HEK293 (cell line): Measurements from ENCODE around the gene FDXR.

Experiments used
- CTCF ChIA-PET: fragments of 350-600 bp; formaldehyde crosslinking; extraction: SDS; loops from one replicate; lab custom pipeline; 2021; ENCODE audit warnings: antibody characterized with exemption; lab: Yijun Ruan, JAX
- POLR2A ChIA-PET: fragments of 300-600 bp; formaldehyde crosslinking; extraction: SDS; loops from one replicate; lab custom pipeline; 2020; ENCODE audit warnings: antibody characterized with exemption, inconsistent platforms; lab: Yijun Ruan, JAX
- H3K27ac ChIP-seq: fragments of 200-500 bp; sonication (Bioruptor generic); 2 replicates; pipeline ENCODE4 v1.5.1; 2014; ENCODE audit warnings: low read depth, low read length, control low read depth, inconsistent platforms; ENCODE audit errors: extremely low read depth
- H3K36me3 ChIP-seq, 2 experiments: fragments of 200-500 bp in 1 of 2; sonication (Bioruptor generic) in 1 of 2; 1 replicate in 1 of 2; 2 replicates in 1 of 2; pipeline ENCODE4 v1.5.1; 2014 to 2017; ENCODE audit warnings: inconsistent platforms in 2 of 2, low read length in 2 of 2; ENCODE audit not compliant: control insufficient read depth in 2 of 2, insufficient read depth in 1 of 2
- H3K4me1 ChIP-seq: fragments of 200-500 bp; sonication (Bioruptor generic); 2 replicates; pipeline ENCODE4 v1.5.1; 2014; ENCODE audit warnings: mild to moderate bottlenecking, low read length, inconsistent platforms; ENCODE audit not compliant: control insufficient read depth, insufficient read depth
- H3K4me3 ChIP-seq: 2 replicates; pipeline ENCODE4 v1.5.1; 2011; ENCODE audit warnings: low read depth, mild to moderate bottlenecking, control low read depth, low read length, moderate library complexity
- H3K9me3 ChIP-seq: fragments of 200-500 bp; sonication (Bioruptor generic); 2 replicates; pipeline ENCODE4 v1.5.1; 2014; ENCODE audit warnings: low read depth, low read length, inconsistent platforms; ENCODE audit not compliant: control insufficient read depth, insufficient read depth
- BCL6B ChIP-seq: fragments of 450-650 bp; formaldehyde crosslinking; IDR thresholded peaks from 2 replicates; pipeline ENCODE4 v1.5.1; 2017; ENCODE audit warnings: missing biosample characterization, missing genetic modification characterization
- KLF9 ChIP-seq: fragments of 450-650 bp; formaldehyde crosslinking; IDR thresholded peaks from 2 replicates; pipeline ENCODE4 v1.5.1; 2016; ENCODE audit warnings: missing biosample characterization, missing genetic modification characterization, low read depth
- PRDM1 ChIP-seq: fragments of 450-650 bp; formaldehyde crosslinking; IDR thresholded peaks from 2 replicates; pipeline ENCODE4; 2016; ENCODE audit warnings: missing biosample characterization, missing genetic modification characterization
- ZBTB1 ChIP-seq: fragments of 450-650 bp; formaldehyde crosslinking; IDR thresholded peaks from 2 replicates; pipeline ENCODE4 v1.5.1; 2016; ENCODE audit warnings: missing biosample characterization, missing genetic modification characterization
- ZBTB6 ChIP-seq: fragments of 450-650 bp; formaldehyde crosslinking; IDR thresholded peaks from 2 replicates; pipeline ENCODE4 v1.5.1; 2017; ENCODE audit warnings: missing biosample characterization, missing genetic modification characterization
- ZNF146 ChIP-seq: fragments of 450-650 bp; formaldehyde crosslinking; IDR thresholded peaks from 2 replicates; pipeline ENCODE4 v1.5.1; 2016; ENCODE audit warnings: missing biosample characterization, missing genetic modification characterization
- ZNF184 ChIP-seq: fragments of 450-650 bp; IDR thresholded peaks from 2 replicates; pipeline ENCODE4 v1.5.1; 2018; ENCODE audit warnings: missing biosample characterization, mild to moderate bottlenecking, missing genetic modification characterization
- ZNF280C ChIP-seq: fragments of 450-650 bp; formaldehyde crosslinking; IDR thresholded peaks from 2 replicates; pipeline ENCODE4 v1.5.1; 2016; ENCODE audit warnings: missing biosample characterization, missing genetic modification characterization
- ZNF488 ChIP-seq: fragments of 450-650 bp; formaldehyde crosslinking; IDR thresholded peaks from 2 replicates; pipeline ENCODE4 v1.5.1; 2016; ENCODE audit warnings: missing biosample characterization, missing genetic modification characterization
- ZNF510 ChIP-seq: fragments of 450-650 bp; formaldehyde crosslinking; IDR thresholded peaks from 2 replicates; pipeline ENCODE4 v1.5.1; 2018; ENCODE audit warnings: mild to moderate bottlenecking, missing genetic modification characterization, missing biosample characterization; ENCODE audit not compliant: insufficient replicate concordance
- ZNF596 ChIP-seq: fragments of 450-650 bp; IDR thresholded peaks from 2 replicates; pipeline ENCODE4 v1.5.0; 2018; ENCODE audit warnings: missing biosample characterization, mild to moderate bottlenecking, missing genetic modification characterization, moderate library complexity
- ZNF624 ChIP-seq: fragments of 450-650 bp; formaldehyde crosslinking; IDR thresholded peaks from 2 replicates; pipeline ENCODE4 v1.5.1; 2017; ENCODE audit warnings: missing biosample characterization, missing genetic modification characterization
- ZNF629 ChIP-seq: fragments of 450-650 bp; formaldehyde crosslinking; IDR thresholded peaks from 2 replicates; pipeline ENCODE4 v1.5.1; 2017; ENCODE audit warnings: missing biosample characterization, missing genetic modification characterization
- ZNF658 ChIP-seq: fragments of 450-650 bp; formaldehyde crosslinking; IDR thresholded peaks from 2 replicates; pipeline ENCODE4; 2016; ENCODE audit warnings: missing biosample characterization, missing genetic modification characterization
- ZNF777 ChIP-seq: fragments of 450-650 bp; formaldehyde crosslinking; IDR thresholded peaks from 2 replicates; pipeline ENCODE4 v1.5.1; 2017; ENCODE audit warnings: missing biosample characterization, missing genetic modification characterization, borderline replicate concordance
- ZNF791 ChIP-seq: fragments of 450-650 bp; formaldehyde crosslinking; IDR thresholded peaks from 2 replicates; pipeline ENCODE4 v1.5.1; 2016; ENCODE audit warnings: missing biosample characterization, missing genetic modification characterization
- ZNF843 ChIP-seq: fragments of 450-650 bp; formaldehyde crosslinking; IDR thresholded peaks from 2 replicates; pipeline ENCODE4 v1.5.1; 2016; ENCODE audit warnings: missing biosample characterization, missing genetic modification characterization

The FDXR gene

GRCh38 chr17:74882517-74883240, 9.9 kb upstream of the FDXR start:
- ChIA-PET CTCF (no interaction called here), POLR2A (interaction anchor here (2.1 kb wide), 1 partner anchor 10 kb away, joined by 9 read pairs; the partner anchor contains the start of gene FDXR)
- TF ChIP-seq ZNF843 (tag by site-specific recombination): no peak
- Histone ChIP-seq H3K4me1 (no peaks in the 10 kb centered on the region; the same call in 1 of the 2 replicates), H3K27ac (no peak overlapping the region), H3K4me3 (no peak overlapping the region), H3K9me3 (no peaks in the 10 kb centered on the region), H3K36me3 (no peaks in the 10 kb centered on the region)

GRCh38 chr17:74881073-74881472, 8.3 kb upstream of the FDXR start:
- TF ChIP-seq ZNF624 (tag by site-specific recombination): no peak
- TF ChIP-seq ZBTB1: no peak
- TF ChIP-seq ZNF146: no peak
- TF ChIP-seq ZNF280C (tag by site-specific recombination): no peak
- TF ChIP-seq KLF9 (tag by site-specific recombination): no peak
- no peak for TF ChIP-seq ZNF488 (tag by site-specific recombination)
- no peak for TF ChIP-seq ZNF791 (tag by site-specific recombination)
- TF ChIP-seq ZNF658: no peak
- no peak for TF ChIP-seq ZBTB6 (tag by site-specific recombination)
- no peak for TF ChIP-seq ZNF777
- no peak for TF ChIP-seq ZNF843 (tag by site-specific recombination)
- TF ChIP-seq BCL6B (tag by site-specific recombination): no peak
- TF ChIP-seq ZNF184 (tag by site-specific recombination): no peak
- TF ChIP-seq ZNF629 (tag by site-specific recombination): no peak
- no peak for TF ChIP-seq ZNF596 (tag by site-specific recombination)
- TF ChIP-seq ZNF510 (tag by site-specific recombination): no peak
- no peak for TF ChIP-seq PRDM1 (tag by site-specific recombination)
- TF ChIP-seq, all 188 proteins: peak for 0
- Histone ChIP-seq H3K27ac (no peak overlapping the region), H3K4me1 (no peaks in the 10 kb centered on the region; the same call in 1 of the 2 replicates), H3K9me3 (no peaks in the 10 kb centered on the region), H3K36me3 (no peaks in the 10 kb centered on the region), H3K4me3 (no peak overlapping the region)
- ChIA-PET CTCF (interaction anchor here (1.1 kb wide), 2 partner anchors 19 to 77 kb away, joined by 4 to 5 read pairs; no protein-coding TSS in a partner anchor), POLR2A (interaction anchor here (0.7 to 2.1 kb wide), 3 partner anchors 8 to 210 kb away, joined by 3 to 9 read pairs (median 4); partner anchors contain the start of gene FDXR)
